K562 (cell line): ENCODE data around the gene OMP. TPM values are rescaled to one million over a fixed set of nuclear protein-coding genes. Genes with fewer than 3 reads are reported as not detected.

Experiments
- BCOR ChIP-seq: fragments of 450-650 bp; IDR thresholded peaks from 2 replicates; pipeline ENCODE4 v1.6.1; 2016
- CBX2 ChIP-seq: fragments of 200-600 bp; sonication (generic); IDR thresholded peaks from one replicate; pipeline ENCODE4 v1.6.1; 2012; ENCODE audit warnings: mild to moderate bottlenecking, low read length, inconsistent platforms; ENCODE audit not compliant: insufficient read depth, poor library complexity, severe bottlenecking
- CHAMP1 ChIP-seq: fragments of 450-650 bp; IDR thresholded peaks from 2 replicates; pipeline ENCODE4 v1.6.1; 2016; ENCODE audit warnings: mild to moderate bottlenecking
- ETS2 ChIP-seq: IDR thresholded peaks from 2 replicates; pipeline ENCODE4 v1.6.1; 2016; ENCODE audit warnings: borderline replicate concordance, missing genetic modification characterization, mild to moderate bottlenecking, moderate library complexity, missing compliant biosample characterization; ENCODE audit not compliant: poor library complexity, severe bottlenecking
- GTF3C2 ChIP-seq: IDR thresholded peaks from 3 replicates; pipeline ENCODE4 v1.6.1; 2011; ENCODE audit warnings: borderline replicate concordance, mild to moderate bottlenecking, moderate library complexity; ENCODE audit not compliant: insufficient read length; ENCODE audit errors: extremely low read depth
- HMGN3 ChIP-seq: IDR thresholded peaks from 2 replicates; pipeline ENCODE4 v1.6.1; 2011; ENCODE audit warnings: borderline replicate concordance, low read depth, mild to moderate bottlenecking, mixed read lengths, low read length; ENCODE audit not compliant: insufficient read length; ENCODE audit errors: extremely low read depth
- IRF2 ChIP-seq: sonication (generic); formaldehyde crosslinking; IDR thresholded peaks from 2 replicates; pipeline ENCODE4 v1.8.1; 2022; ENCODE audit warnings: mild to moderate bottlenecking, missing genetic modification reagents
- LCOR ChIP-seq: sonication (generic); formaldehyde crosslinking; IDR thresholded peaks from 2 replicates; pipeline ENCODE4 v1.8.0; 2022; ENCODE audit warnings: mild to moderate bottlenecking, missing genetic modification reagents
- NFXL1 ChIP-seq: fragments of 450-650 bp; formaldehyde crosslinking; IDR thresholded peaks from 2 replicates; pipeline ENCODE4 v1.4.0; 2021; ENCODE audit warnings: mild to moderate bottlenecking
- PCBP2 ChIP-seq: fragments of 200-400 bp; formaldehyde crosslinking; IDR thresholded peaks from 2 replicates; pipeline ENCODE4 v1.6.1; 2018; ENCODE audit warnings: low read length, low read depth, mild to moderate bottlenecking, moderate library complexity; ENCODE audit not compliant: poor library complexity, severe bottlenecking
- PREB ChIP-seq: sonication (generic); formaldehyde crosslinking; IDR thresholded peaks from 2 replicates; pipeline ENCODE4 v1.8.1; 2023; ENCODE audit warnings: mild to moderate bottlenecking, missing genetic modification reagents
- TAF1 ChIP-seq: IDR thresholded peaks from 2 replicates; pipeline ENCODE4 v1.6.1; 2011; ENCODE audit warnings: mild to moderate bottlenecking, low read length, moderate library complexity; ENCODE audit not compliant: insufficient read depth, control insufficient read depth, severe bottlenecking; ENCODE audit errors: extremely low read depth
- TAF15 ChIP-seq: fragments of 200-400 bp; formaldehyde crosslinking; IDR thresholded peaks from 2 replicates; pipeline ENCODE4 v1.6.1; 2017; ENCODE audit warnings: mild to moderate bottlenecking, low read depth, low read length, moderate library complexity
- ZBTB26 ChIP-seq: fragments of 450-650 bp; formaldehyde crosslinking; IDR thresholded peaks from 2 replicates; pipeline ENCODE4 v1.4.0; 2022; ENCODE audit warnings: missing genetic modification characterization
- ZFP1 ChIP-seq: fragments of 450-650 bp; formaldehyde crosslinking; IDR thresholded peaks from 2 replicates; pipeline ENCODE4 v1.4.0; 2020; ENCODE audit warnings: mild to moderate bottlenecking, mixed read lengths
- ZSCAN32 ChIP-seq: fragments of 450-650 bp; formaldehyde crosslinking; IDR thresholded peaks from 2 replicates; pipeline ENCODE4 v1.4.0; 2020; ENCODE audit warnings: mild to moderate bottlenecking, moderate library complexity
- polyA plus RNA-seq, 8 experiments: library from polyadenylated mRNA; depleted of rRNA in 4 of 8; stranded (reverse) in 5 of 8; unstranded in 3 of 8; fragments of >200 nt; fragmentation: Nextera tagmentation in 2 of 8; fragmentation: Illumina TruSeq in 1 of 8; extraction: Ambion mirVana in 2 of 8; extraction: Trizol in 1 of 8; gene quantifications; 2 replicates each; pipeline versions ENCODE4 v1.2.1 to v1.2.3, GENCODE V29; 2011 to 2014; ENCODE audit warnings: inconsistent platforms in 1 of 8, missing spikeins in 1 of 8
- total RNA-seq, 7 experiments: library from RNA; depleted of rRNA in 6 of 7; stranded (reverse); fragments of >200 nt in 6 of 7; fragmentation: Illumina TruSeq in 2 of 7; extraction: Trizol in 2 of 7; gene quantifications; 2 replicates each; pipeline versions ENCODE4 v1.2.1 to v1.2.3, GENCODE V29; 2011 to 2021; ENCODE audit warnings: low replicate concordance in 1 of 7

OMP gene
- total and polyA plus RNA-seq, 9 of the 15 experiments (the other 6 are each of a cell fraction or from before 2014, with no cell fraction given): not detected

GRCh38 chr11:77066229-77067042 lies 36.2 kb upstream of the OMP start, which contains the start of gene CAPN5 (continued):
- TF ChIP-seq TAF15 (no peak), LCOR (CRISPR knock-in tag) (no peak), IRF2 (CRISPR knock-in tag) (no peak), TAF1 (peak; percentile 36), BCOR (no peak), PREB (CRISPR knock-in tag) (no peak), ZSCAN32 (CRISPR knock-in tag) (no peak), NFXL1 (CRISPR knock-in tag) (no peak), CBX2 (no peak), CHAMP1 (no peak), HMGN3 (peak; percentile 77), ZFP1 (CRISPR knock-in tag) (no peak), ZBTB26 (no peak), PCBP2 (no peak), ETS2 (tag) (no peak), GTF3C2 (no peak)
